Measurements from ENCODE around the gene PDE6C.
A peak's percentile ranks its signal among the peaks of the same experiment; 100 is the strongest.

PDE6C gene

GRCh38 chr10:93584445-93584844, 27.9 kb upstream of the PDE6C start:
- TF ChIP-seq ZFX (IDR thresholded peaks at IDR 0.05): no peak
- TF ChIP-seq, protein P1, sequence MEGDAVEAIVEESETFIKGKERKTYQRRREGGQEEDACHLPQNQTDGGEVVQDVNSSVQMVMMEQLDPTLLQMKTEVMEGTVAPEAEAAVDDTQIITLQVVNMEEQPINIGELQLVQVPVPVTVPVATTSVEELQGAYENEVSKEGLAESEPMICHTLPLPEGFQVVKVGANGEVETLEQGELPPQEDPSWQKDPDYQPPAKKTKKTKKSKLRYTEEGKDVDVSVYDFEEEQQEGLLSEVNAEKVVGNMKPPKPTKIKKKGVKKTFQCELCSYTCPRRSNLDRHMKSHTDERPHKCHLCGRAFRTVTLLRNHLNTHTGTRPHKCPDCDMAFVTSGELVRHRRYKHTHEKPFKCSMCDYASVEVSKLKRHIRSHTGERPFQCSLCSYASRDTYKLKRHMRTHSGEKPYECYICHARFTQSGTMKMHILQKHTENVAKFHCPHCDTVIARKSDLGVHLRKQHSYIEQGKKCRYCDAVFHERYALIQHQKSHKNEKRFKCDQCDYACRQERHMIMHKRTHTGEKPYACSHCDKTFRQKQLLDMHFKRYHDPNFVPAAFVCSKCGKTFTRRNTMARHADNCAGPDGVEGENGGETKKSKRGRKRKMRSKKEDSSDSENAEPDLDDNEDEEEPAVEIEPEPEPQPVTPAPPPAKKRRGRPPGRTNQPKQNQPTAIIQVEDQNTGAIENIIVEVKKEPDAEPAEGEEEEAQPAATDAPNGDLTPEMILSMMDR (conservative IDR thresholded peaks at IDR 0.05): no peak
- no peak overlapping the region for H3K27ac ChIP-seq

GRCh38 chr10:93589648-93590562, 22.4 kb upstream of the PDE6C start:
- TF ChIP-seq, protein P1 (conservative IDR thresholded peaks at IDR 0.05): no peak
- no peak for TF ChIP-seq ZFX (IDR thresholded peaks at IDR 0.05)
- H3K27ac ChIP-seq: no peak overlapping the region

- no peak overlapping the region for H3K27ac ChIP-seq
- TF ChIP-seq, protein P1 (conservative IDR thresholded peaks at IDR 0.05): no peak
- no peak for TF ChIP-seq ZFX (IDR thresholded peaks at IDR 0.05)
Observed at GRCh38 chr10:93590638-93591037, 21.7 kb upstream of the PDE6C start.

DNA sequence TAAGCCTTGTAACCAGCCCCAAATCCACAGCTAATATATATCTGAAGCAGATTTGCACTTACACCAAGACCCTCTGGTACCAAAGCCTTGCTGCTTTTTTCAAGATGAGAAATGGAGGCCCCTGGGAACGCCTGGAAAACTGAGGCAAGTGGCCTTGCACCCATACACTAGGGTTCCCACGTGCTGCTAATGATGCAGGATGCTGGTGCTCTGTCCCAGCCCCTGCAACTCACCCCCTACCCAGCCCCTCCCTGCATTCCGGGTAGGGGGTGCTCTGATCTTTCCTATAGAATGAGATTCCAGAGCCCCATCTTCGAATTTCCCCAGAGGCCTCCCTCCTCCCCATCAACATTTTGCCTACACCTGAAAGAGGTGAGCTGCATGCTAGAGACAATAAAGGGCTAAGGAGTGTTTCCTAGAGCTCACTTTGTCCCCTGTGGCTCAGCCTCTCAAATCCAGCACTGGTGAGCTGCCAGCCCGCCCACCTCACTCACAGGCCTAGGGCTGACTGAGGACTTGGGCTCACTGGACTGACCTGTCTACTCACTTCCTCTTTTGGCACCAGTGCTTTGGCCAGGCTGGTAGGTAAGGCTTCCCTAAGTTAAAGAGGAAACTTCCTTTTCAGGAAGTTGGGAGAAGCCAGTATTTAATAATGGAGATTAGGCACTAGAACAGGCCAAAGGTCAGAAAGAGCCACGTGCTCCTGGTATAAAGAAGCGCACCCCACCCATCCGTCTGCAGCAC, 21.1 kb upstream of the PDE6C start:
- H3K27ac ChIP-seq: peak overlapping the region; percentile 17
- no peak for TF ChIP-seq ZFX (IDR thresholded peaks at IDR 0.05)

DNA sequence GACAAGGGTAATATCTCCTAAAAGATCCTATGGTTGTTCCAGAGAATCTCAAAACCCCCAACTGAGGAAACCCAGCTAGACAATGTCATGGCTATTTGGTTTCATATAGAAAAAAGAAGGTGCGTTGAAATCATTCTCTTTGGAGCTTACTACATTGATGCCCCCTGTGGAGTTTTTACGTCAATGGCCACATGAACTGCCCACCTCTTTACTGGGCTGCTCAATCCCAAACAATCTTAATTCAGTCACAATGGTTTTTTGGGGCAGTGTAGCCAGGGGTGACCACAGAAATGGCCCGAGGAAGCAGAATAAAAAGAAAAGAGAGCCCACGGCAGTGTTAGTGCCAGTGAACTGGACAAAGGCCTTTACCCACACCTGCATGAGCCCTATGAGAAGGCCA, 19.1 kb upstream of the PDE6C start:
- H3K27ac ChIP-seq: no peak overlapping the region
- TF ChIP-seq, protein P1 (conservative IDR thresholded peaks at IDR 0.05): no peak

DNA sequence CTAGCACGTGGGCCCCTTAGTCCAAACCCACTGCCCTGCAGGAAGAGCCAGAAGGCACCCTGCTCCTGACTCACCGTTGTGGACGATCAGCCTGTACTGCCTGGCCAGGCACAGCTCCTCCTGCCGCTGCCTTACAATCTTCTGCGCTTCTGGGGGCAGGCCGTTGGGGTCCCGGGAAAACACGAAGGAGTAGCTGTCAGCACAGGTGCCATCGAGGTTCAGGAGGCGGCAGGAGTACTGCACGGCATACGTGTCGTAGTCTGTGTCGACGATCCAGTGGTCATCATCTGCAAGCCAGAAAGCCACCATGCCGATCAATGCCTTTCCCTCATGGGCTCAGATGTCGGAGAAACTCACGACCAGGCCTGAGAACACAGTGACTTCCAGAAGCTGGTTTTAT, 18.6 kb upstream of the PDE6C start:
- no peak overlapping the region for H3K27ac ChIP-seq
- no peak for TF ChIP-seq ZFX (IDR thresholded peaks at IDR 0.05)
- TF ChIP-seq, protein P1 (conservative IDR thresholded peaks at IDR 0.05): no peak

- TF ChIP-seq, protein P1 (conservative IDR thresholded peaks at IDR 0.05): no peak
- TF ChIP-seq ZFX (IDR thresholded peaks at IDR 0.05): no peak
- H3K27ac ChIP-seq: no peak overlapping the region
Observed at GRCh38 chr10:93594518-93594917, 17.8 kb upstream of the PDE6C start.

Measured in C4-2B (cell line).